Measurements from ENCODE around the gene ELMOD1. TPM values are rescaled to one million over a fixed set of nuclear protein-coding genes. Genes with fewer than 3 reads are reported as not detected.

The ELMOD1 gene
- total and polyA plus RNA-seq, 2 donors (not counting 3 experiments of a cell fraction or from before 2014, with no cell fraction given): 1.6 to 2.4 TPM

DNA sequence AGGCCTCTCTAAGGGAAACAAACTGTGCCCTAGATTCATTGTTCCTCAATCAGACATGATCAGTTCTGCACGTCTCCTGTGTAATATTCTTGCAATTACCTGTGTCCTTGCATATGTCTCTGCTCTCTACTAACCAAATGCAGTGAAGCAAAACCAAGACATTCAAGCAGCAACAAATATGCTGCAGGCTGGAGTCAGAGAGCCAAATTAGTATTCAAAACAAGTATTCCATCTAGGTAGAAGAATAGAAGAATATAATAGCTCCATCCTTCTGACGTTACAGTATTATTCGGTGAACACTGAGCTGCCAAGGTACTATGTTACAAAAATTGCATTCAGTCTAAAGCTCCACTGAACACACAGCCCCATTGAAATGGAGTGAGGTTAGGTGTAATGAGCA is 69.1 kb downstream of the ELMOD1 start:
- intact Hi-C loops (cut with micrococcal nuclease) (no loop called here), dilution Hi-C loops (cut with MboI; ENCODE audit: extremely low pct_ligation_motif_present, low sequenced_read_pairs) (no loop called here)
- Histone ChIP-seq H3K4me3 (replicated peaks in 1 of 3; ENCODE audit: insufficient read depth in 1 of 3, low read depth in 1 of 3, low read length in 3 of 3) (no peak overlapping the region), H3K4me1 (ENCODE audit: control insufficient read depth, extremely low read depth, insufficient read depth, low read length) (no peaks in the 10 kb centered on the region), H3K9me3 (replicated peaks; ENCODE audit: control insufficient read depth, insufficient read depth, low read length) (no peaks in the 10 kb centered on the region), H3K27ac (ENCODE audit: insufficient read depth, low read depth, low read length) (no peak overlapping the region), H3K4me2 (ENCODE audit: insufficient read depth, low read length) (no peak overlapping the region), H3K79me2 (ENCODE audit: control insufficient read depth, insufficient read depth, low read length) (no peaks in the 10 kb centered on the region), H3K9ac (replicated peaks; ENCODE audit: extremely low read depth, insufficient read depth, low read length) (no peak overlapping the region), H3K9me1 (replicated peaks; ENCODE audit: control insufficient read depth, extremely low read depth, insufficient read depth, low read length) (peaks cover 2% of the 10 kb centered on the region), H4K20me1 (replicated peaks; ENCODE audit: control insufficient read depth, extremely low read depth, insufficient read depth, low read length) (no peaks in the 10 kb centered on the region), H3K27me3 (ENCODE audit: control insufficient read depth in 2 of 2, insufficient read depth in 2 of 2, low read length in 2 of 2) (no peaks in the 10 kb centered on the region), H3K36me3 (ENCODE audit: control insufficient read depth in 2 of 2, extremely low read depth in 1 of 2, insufficient read depth in 2 of 2, low read length in 2 of 2) (no peaks in the 10 kb centered on the region), H2AFZ (ENCODE audit: low read depth, low read length) (no peak overlapping the region)
- no peak for FAIRE-seq
- BruUV-seq (replicated peaks): no TSS peak
- ChIA-PET POLR2A (no interaction called here), CTCF (interaction anchor here (1.4 kb wide), 1 partner anchor 8 kb away, joined by 4 read pairs; no protein-coding TSS in a partner anchor)
- DNase-seq (ENCODE audit: low read depth, low spot score): no peak
- TF ChIP-seq MAX (IDR thresholded peaks at IDR 0.05; ENCODE audit: insufficient read depth, insufficient read length) (no peak), POLR2A (IDR thresholded peaks at IDR 0.05; ENCODE audit: low read depth, low read length) (no peak), MYC (IDR thresholded peaks at IDR 0.05; ENCODE audit: low read depth, low read length) (no peak), GATA2 (IDR thresholded peaks at IDR 0.05; ENCODE audit: insufficient read depth, insufficient read length, low read depth, low read length) (no peak), FOS (IDR thresholded peaks at IDR 0.05; ENCODE audit: borderline replicate concordance, insufficient read depth, low read length) (no peak), POLR2AphosphoS5 (IDR thresholded peaks at IDR 0.05; ENCODE audit: insufficient read depth, low read depth, low read length) (no peak), CTCF (IDR thresholded peaks at IDR 0.05; ENCODE audit: extremely low read depth in 1 of 2, insufficient read depth in 1 of 2, low read depth in 1 of 2, low read length in 2 of 2) (no peak), EZH2 (IDR thresholded peaks at IDR 0.05; ENCODE audit: borderline replicate concordance, low read depth, low read length, severe bottlenecking) (no peak), JUN (IDR thresholded peaks at IDR 0.05; ENCODE audit: borderline replicate concordance, insufficient read depth, insufficient read length, low read depth) (no peak)

Measured in endothelial cell of umbilical vein (primary cell).